Measurements from ENCODE around the gene FOXQ1.
"Not testable (repeated sequence)": the region's sequence is repeated elsewhere in the genome, so short reads cannot be mapped to it uniquely, and the experiment has no call there.

GRCh38 chr6:1355068-1355467 lies 43.2 kb downstream of the FOXQ1 start:
- not testable (repeated sequence) for TF ChIP-seq POLR2A (IDR thresholded peaks at IDR 0.05)
- TF ChIP-seq, protein P1, sequence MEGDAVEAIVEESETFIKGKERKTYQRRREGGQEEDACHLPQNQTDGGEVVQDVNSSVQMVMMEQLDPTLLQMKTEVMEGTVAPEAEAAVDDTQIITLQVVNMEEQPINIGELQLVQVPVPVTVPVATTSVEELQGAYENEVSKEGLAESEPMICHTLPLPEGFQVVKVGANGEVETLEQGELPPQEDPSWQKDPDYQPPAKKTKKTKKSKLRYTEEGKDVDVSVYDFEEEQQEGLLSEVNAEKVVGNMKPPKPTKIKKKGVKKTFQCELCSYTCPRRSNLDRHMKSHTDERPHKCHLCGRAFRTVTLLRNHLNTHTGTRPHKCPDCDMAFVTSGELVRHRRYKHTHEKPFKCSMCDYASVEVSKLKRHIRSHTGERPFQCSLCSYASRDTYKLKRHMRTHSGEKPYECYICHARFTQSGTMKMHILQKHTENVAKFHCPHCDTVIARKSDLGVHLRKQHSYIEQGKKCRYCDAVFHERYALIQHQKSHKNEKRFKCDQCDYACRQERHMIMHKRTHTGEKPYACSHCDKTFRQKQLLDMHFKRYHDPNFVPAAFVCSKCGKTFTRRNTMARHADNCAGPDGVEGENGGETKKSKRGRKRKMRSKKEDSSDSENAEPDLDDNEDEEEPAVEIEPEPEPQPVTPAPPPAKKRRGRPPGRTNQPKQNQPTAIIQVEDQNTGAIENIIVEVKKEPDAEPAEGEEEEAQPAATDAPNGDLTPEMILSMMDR (IDR thresholded peaks at IDR 0.05 in 4 of 5, conservative IDR thresholded peaks at IDR 0.05 in 1 of 5), result not testable (repeated sequence)

Data from gastrocnemius medialis (tissue), 4 donors.